RPMI8226 (cell line): ENCODE data around the gene VWA3A.
"Not testable (repeated sequence)": the region's sequence is repeated elsewhere in the genome, so short reads cannot be mapped to it uniquely, and the experiment has no call there.

Experiments used
- DNase-seq: peaks from one replicate; pipeline ENCODE4 v3.0.0-alpha.2; 2015

Gene VWA3A

GRCh38 chr16:22139008-22139407 is 46.7 kb downstream of the VWA3A start:
- DNase-seq = no peak

- DNase-seq = no peak
Measured at GRCh38 chr16:22139732-22140131, 47.4 kb downstream of the VWA3A start.

- DNase-seq = peak; percentile 55
Measured at GRCh38 chr16:22141767-22142166, 49.4 kb downstream of the VWA3A start.

GRCh38 chr16:22144520-22144919 is 52.2 kb downstream of the VWA3A start:
- DNase-seq = no peak

GRCh38 chr16:22147853-22148252 is 55.5 kb downstream of the VWA3A start:
- no peak for DNase-seq

- DNase-seq = no peak
Measured at GRCh38 chr16:22151246-22151998, 59.1 kb downstream of the VWA3A start.

- no peak for DNase-seq
Measured at GRCh38 chr16:22152316-22152715, 60.0 kb downstream of the VWA3A start.

GRCh38 chr16:22153078-22153477 is 60.7 kb downstream of the VWA3A start:
- not testable (repeated sequence) for DNase-seq

- no peak for DNase-seq
Measured at GRCh38 chr16:22161401-22161800, 69.1 kb downstream of the VWA3A start.

GRCh38 chr16:22161999-22162655 is 69.8 kb downstream of the VWA3A start, which contains the start of gene SDR42E2:
SDR42E2 (plus strand) TSS chr16:22162506; CDS start chr16:22165583, 3,077 bp downstream.
- DNase-seq = peak; percentile 91

- DNase-seq = no peak
Measured at GRCh38 chr16:22162656-22163009, 70.3 kb downstream of the VWA3A start.

- no peak for DNase-seq
Measured at GRCh38 chr16:22163806-22164205, 71.5 kb downstream of the VWA3A start.

- no peak for DNase-seq
Measured at GRCh38 chr16:22164482-22164881, 72.1 kb downstream of the VWA3A start.

- DNase-seq = no peak
Measured at GRCh38 chr16:22165508-22166285, 73.4 kb downstream of the VWA3A start.

- no peak for DNase-seq
Measured at GRCh38 chr16:22171953-22172352, 79.6 kb downstream of the VWA3A start.

GRCh38 chr16:22172642-22173041 is 80.3 kb downstream of the VWA3A start:
- DNase-seq = not testable (repeated sequence)

- peak; percentile 75 for DNase-seq
Measured at GRCh38 chr16:22174642-22175041, 82.3 kb downstream of the VWA3A start.

- no peak for DNase-seq
Measured at GRCh38 chr16:22177968-22178930, 85.9 kb downstream of the VWA3A start.

- no peak for DNase-seq
Measured at GRCh38 chr16:22181426-22181825, 89.1 kb downstream of the VWA3A start.

- no peak for DNase-seq
Measured at GRCh38 chr16:22181843-22182242, 89.5 kb downstream of the VWA3A start.

- no peak for DNase-seq
Measured at GRCh38 chr16:22183335-22183734, 91.0 kb downstream of the VWA3A start.

- peak; percentile 64 for DNase-seq
Measured at GRCh38 chr16:22183901-22184614, 91.7 kb downstream of the VWA3A start.
